Breast epithelium (tissue), 4 donors: ENCODE results near the gene AKT1S1. TPM values are rescaled to one million over a fixed set of nuclear protein-coding genes. Genes with fewer than 3 reads are reported as not detected.
"Not testable (repeated sequence)": the region's sequence is repeated elsewhere in the genome, so short reads cannot be mapped to it uniquely, and the experiment has no call there.

Source experiments
- DNase-seq, 2 donors: peaks; one replicate each; pipeline ENCODE4 v3.0.0-alpha.2; 2019; ENCODE audit warnings: low spot score in 2 of 2
- H3K27ac ChIP-seq, 2 donors: fragments of 200-600 bp; sonication (generic) in 1 of 2; one replicate each; pipeline ENCODE4 v1.5.1; 2016 to 2019; ENCODE audit warnings: mild to moderate bottlenecking in 1 of 2
- H3K27me3 ChIP-seq, 2 donors: fragments of 200-600 bp; sonication (generic) in 1 of 2; one replicate each; pipeline versions ENCODE4 v1.5.1 to v1.6.0; 2017 to 2019; ENCODE audit warnings: control low read depth in 1 of 2, mild to moderate bottlenecking in 1 of 2
- H3K36me3 ChIP-seq: fragments of 200-600 bp; one replicate; pipeline ENCODE4 v1.5.1; 2019
- H3K4me1 ChIP-seq, 2 donors: fragments of 200-600 bp; sonication (generic); one replicate each; pipeline ENCODE4 v1.5.1; 2016 to 2019; ENCODE audit warnings: control low read depth in 1 of 2
- H3K4me3 ChIP-seq, 3 donors: fragments of 200-600 bp; sonication (generic); 1 replicate in 2 of 3; 2 replicates in 1 of 3; pipeline ENCODE4 v1.5.1; 2016 to 2019; ENCODE audit warnings: mild to moderate bottlenecking in 3 of 3, moderate library complexity in 2 of 3
- H3K9me3 ChIP-seq, 2 donors: fragments of 200-600 bp; sonication (generic) in 1 of 2; one replicate each; pipeline ENCODE4 v1.5.1; 2016 to 2019; ENCODE audit warnings: control low read depth in 1 of 2
- CTCF ChIP-seq, 3 donors: fragments of 450-650 bp; IDR thresholded peaks; one replicate each; pipeline ENCODE4 v1.5.1; 2016 to 2017; ENCODE audit warnings: antibody characterized with exemption in 3 of 3, mild to moderate bottlenecking in 3 of 3, moderate library complexity in 3 of 3
- POLR2A ChIP-seq: fragments of 450-650 bp; IDR thresholded peaks from one replicate; pipeline ENCODE4 v1.6.1; 2016; ENCODE audit warnings: antibody characterized with exemption, mild to moderate bottlenecking, moderate library complexity
- POLR2AphosphoS5 ChIP-seq, 3 donors: sonication (generic); formaldehyde crosslinking; IDR thresholded peaks; one replicate each; pipeline ENCODE4 v1.6.1; 2017; ENCODE audit warnings: antibody characterized with exemption in 3 of 3
- intact Hi-C: fragments of 100-400 bp; cut with DNase I; formaldehyde crosslinking; loops from one replicate; pipeline ENCODE4 v1.15.1; 2023; ENCODE audit warnings: low total_unique reads
- total RNA-seq, 3 donors: library from RNA; depleted of rRNA; stranded (reverse); fragments of >200 nt; gene quantifications; one replicate each; pipeline ENCODE4 v1.1.0, GENCODE V29; 2016

The AKT1S1 gene
- total RNA-seq, 3 donors from 2014 or later, result 11.9 to 13.8 (median 12.5) TPM

- intact Hi-C loops, result no loop called here
- no peaks in the 10 kb centered on the region for H3K27me3 ChIP-seq
- TF ChIP-seq CTCF (IDR thresholded peaks at IDR 0.05) (no peak), POLR2AphosphoS5 (IDR thresholded peaks at IDR 0.05) (no peak)
- H3K27ac ChIP-seq, result no peak overlapping the region
- DNase-seq, result no peak
- H3K9me3 ChIP-seq, result no peaks in the 10 kb centered on the region
- no peak overlapping the region for H3K4me3 ChIP-seq
- no peaks in the 10 kb centered on the region for H3K4me1 ChIP-seq
- no peaks in the 10 kb centered on the region for H3K36me3 ChIP-seq
These were observed 48.0 kb downstream of the AKT1S1 start for GRCh38 chr19:49829200-49829599.

GRCh38 chr19:49827034-49827433 lies 50.1 kb downstream of the AKT1S1 start:
- Histone ChIP-seq H3K4me3 (no peak overlapping the region), H3K36me3 (no peaks in the 10 kb centered on the region), H3K9me3 (no peaks in the 10 kb centered on the region), H3K4me1 (no peaks in the 10 kb centered on the region), H3K27ac (no peak overlapping the region), H3K27me3 (no peaks in the 10 kb centered on the region)
- DNase-seq, result no peak
- intact Hi-C loops, result no loop called here
- TF ChIP-seq POLR2AphosphoS5 (IDR thresholded peaks at IDR 0.05) (no peak), CTCF (IDR thresholded peaks at IDR 0.05) (no peak), POLR2A (no peak)

- no peak for DNase-seq
- H3K27ac ChIP-seq, result no peak overlapping the region
- H3K27me3 ChIP-seq, result no peaks in the 10 kb centered on the region
- H3K4me1 ChIP-seq, result no peaks in the 10 kb centered on the region
- no peaks in the 10 kb centered on the region for H3K36me3 ChIP-seq
- H3K9me3 ChIP-seq, result no peaks in the 10 kb centered on the region
- intact Hi-C loops, result no loop called here
- TF ChIP-seq POLR2AphosphoS5 (IDR thresholded peaks at IDR 0.05), result no peak
- TF ChIP-seq CTCF (IDR thresholded peaks at IDR 0.05), result no peak
- TF ChIP-seq POLR2A, result no peak
- no peak overlapping the region for H3K4me3 ChIP-seq
These were observed 52.5 kb downstream of the AKT1S1 start for GRCh38 chr19:49824662-49825061.

- no peak for TF ChIP-seq POLR2AphosphoS5 (IDR thresholded peaks at IDR 0.05)
- TF ChIP-seq POLR2A, result no peak
- TF ChIP-seq CTCF (IDR thresholded peaks at IDR 0.05), result no peak
- H3K4me3 ChIP-seq, result no peak overlapping the region
- no peaks in the 10 kb centered on the region for H3K27me3 ChIP-seq
- no peaks in the 10 kb centered on the region for H3K9me3 ChIP-seq
- no peaks in the 10 kb centered on the region for H3K4me1 ChIP-seq
- H3K36me3 ChIP-seq, result no peaks in the 10 kb centered on the region
- intact Hi-C loops, result no loop called here
- DNase-seq, result no peak
- H3K27ac ChIP-seq, result no peak overlapping the region
These were observed 53.7 kb downstream of the AKT1S1 start for GRCh38 chr19:49823472-49823871.

- Histone ChIP-seq H3K9me3 (no peaks in the 10 kb centered on the region), H3K4me1 (no peaks in the 10 kb centered on the region), H3K27ac (no peak overlapping the region), H3K27me3 (no peaks in the 10 kb centered on the region), H3K36me3 (no peaks in the 10 kb centered on the region), H3K4me3 (no peak overlapping the region)
- intact Hi-C loops, result no loop called here
- no peak for DNase-seq
- TF ChIP-seq CTCF (IDR thresholded peaks at IDR 0.05), result no peak
- no peak for TF ChIP-seq POLR2A
- no peak for TF ChIP-seq POLR2AphosphoS5 (IDR thresholded peaks at IDR 0.05)
These were observed 57.0 kb downstream of the AKT1S1 start for GRCh38 chr19:49820125-49820524.

GRCh38 chr19:49819452-49820115 lies 57.6 kb downstream of the AKT1S1 start:
- H3K27ac ChIP-seq, H3K27me3 ChIP-seq, DNase-seq, H3K36me3 ChIP-seq, intact Hi-C loops, H3K9me3 ChIP-seq, H3K4me1 ChIP-seq: not testable (repeated sequence)
- H3K4me3 ChIP-seq, result peak overlapping the region; percentile 72 to 86 (median 83)
